Suppressor macrophage treated with lipopolysaccharide for 4 hours (primary cell): ENCODE data around the gene SERINC4.

ENCODE experiments used
- DNase-seq: peaks from one replicate; pipeline ENCODE4 v3.0.0-alpha.2; 2020

Gene SERINC4

GRCh38 chr15:43748376-43748775 lies 51.6 kb downstream of the SERINC4 start:
- peak; percentile 21 for DNase-seq

- DNase-seq, result peak; percentile 76
Measured at GRCh38 chr15:43746903-43747309, 53.1 kb downstream of the SERINC4 start.

GRCh38 chr15:43746245-43746902 lies 53.6 kb downstream of the SERINC4 start, which contains the start of gene PDIA3:
Gene PDIA3 (plus strand): TSS chr15:43746438. CDS start chr15:43746540, 102 bp downstream.
- peak; percentile 98 for DNase-seq
